ENCODE measurements around the gene MAST2. TPM values are rescaled to one million over a fixed set of nuclear protein-coding genes. Genes with fewer than 3 reads are reported as not detected.
"Not testable (repeated sequence)": the region's sequence is repeated elsewhere in the genome, so short reads cannot be mapped to it uniquely, and the experiment has no call there.

Gene MAST2
- total RNA-seq, 4 donors from 2014 or later: 31.1 to 76.9 (median 73.4) TPM

GRCh38 chr1:45922813-45923212 is 119.4 kb downstream of the MAST2 start:
- H3K9me3 ChIP-seq: no peaks in the 10 kb centered on the region
- no peaks in the 10 kb centered on the region for H3K27me3 ChIP-seq
- H3K4me1 ChIP-seq: peaks cover 0 to 17% (median 0%) of the 10 kb centered on the region in 3 donors
- WGBS, 2 donors (ENCODE audit: low coverage in 1 of 2): 100% methylated on average over 1 to 3 of the region's 8 CpGs
- TF ChIP-seq POLR2AphosphoS5 (IDR thresholded peaks at IDR 0.05) (no peak), CTCF (IDR thresholded peaks at IDR 0.05) (no peak), POLR2A (IDR thresholded peaks at IDR 0.05) (no peak)
- no peak overlapping the region for H3K27ac ChIP-seq
- H3K4me3 ChIP-seq: no peak overlapping the region
- no peak for ATAC-seq
- no peaks in the 10 kb centered on the region for H3K36me3 ChIP-seq

- 69 to 70% methylated on average over 3 to 4 of the region's 4 CpGs for WGBS, 2 donors (ENCODE audit: low coverage in 1 of 2)
- TF ChIP-seq POLR2AphosphoS5 (IDR thresholded peaks at IDR 0.05): no peak
- TF ChIP-seq CTCF (IDR thresholded peaks at IDR 0.05): no peak
- no peak for TF ChIP-seq POLR2A (IDR thresholded peaks at IDR 0.05)
- TF ChIP-seq EP300 (IDR thresholded peaks at IDR 0.05): no peak
- peaks cover 0 to 17% (median 0%) of the 10 kb centered on the region in 3 donors for H3K4me1 ChIP-seq
- no peaks in the 10 kb centered on the region for H3K9me3 ChIP-seq
- no peaks in the 10 kb centered on the region for H3K36me3 ChIP-seq
- no peak overlapping the region for H3K4me3 ChIP-seq
- H3K27ac ChIP-seq: no peak overlapping the region
- no peaks in the 10 kb centered on the region for H3K27me3 ChIP-seq
- ATAC-seq: no peak
Measured at GRCh38 chr1:45923343-45923742, 119.9 kb downstream of the MAST2 start.

- Histone ChIP-seq H3K27ac (no peak overlapping the region), H3K27me3 (no peaks in the 10 kb centered on the region), H3K36me3 (no peaks in the 10 kb centered on the region), H3K4me1 (peaks cover 0 to 26% (median 3%) of the 10 kb centered on the region in 3 donors), H3K9me3 (no peaks in the 10 kb centered on the region), H3K4me3 (no peak overlapping the region)
- ATAC-seq: no peak
- no peak for TF ChIP-seq CTCF (IDR thresholded peaks at IDR 0.05)
- no peak for TF ChIP-seq POLR2AphosphoS5 (IDR thresholded peaks at IDR 0.05)
- no peak for TF ChIP-seq EP300 (IDR thresholded peaks at IDR 0.05)
- 100% methylated on average over 1 of the region's 1 CpG for WGBS, 2 donors (ENCODE audit: low coverage in 1 of 2)
Measured at GRCh38 chr1:45924736-45925135, 121.3 kb downstream of the MAST2 start.

- no peaks in the 10 kb centered on the region for H3K36me3 ChIP-seq
- TF ChIP-seq EP300 (IDR thresholded peaks at IDR 0.05) (no peak), POLR2A (IDR thresholded peaks at IDR 0.05) (no peak)
- no peak for ATAC-seq
- no peaks in the 10 kb centered on the region for H3K27me3 ChIP-seq
- no peaks in the 10 kb centered on the region for H3K9me3 ChIP-seq
- 50 to 100% methylated on average over 1 to 2 of the region's 2 CpGs for WGBS, 2 donors (ENCODE audit: low coverage in 1 of 2)
- H3K27ac ChIP-seq: no peak overlapping the region
- peaks cover 0 to 36% (median 3%) of the 10 kb centered on the region in 3 donors for H3K4me1 ChIP-seq
- no peak overlapping the region for H3K4me3 ChIP-seq
Measured at GRCh38 chr1:45925728-45926287, 122.4 kb downstream of the MAST2 start.

- 70 to 87% methylated on average over 2 of the region's 2 CpGs for WGBS, 2 donors (ENCODE audit: low coverage in 1 of 2)
- H3K4me1 ChIP-seq: peaks cover 0 to 42% (median 3%) of the 10 kb centered on the region in 3 donors
Measured at GRCh38 chr1:45926330-45926729, 122.9 kb downstream of the MAST2 start.

GRCh38 chr1:45927231-45927915 is 124.0 kb downstream of the MAST2 start:
- peaks cover 0 to 43% (median 3%) of the 10 kb centered on the region in 3 donors for H3K4me1 ChIP-seq
- ATAC-seq, H3K4me3 ChIP-seq, H3K27ac ChIP-seq, H3K9me3 ChIP-seq, H3K27me3 ChIP-seq, H3K36me3 ChIP-seq: not testable (repeated sequence)
- 88 to 100% methylated on average over 1 to 14 of the region's 14 CpGs for WGBS, 2 donors (ENCODE audit: low coverage in 1 of 2)

More at GRCh38 chr1:45926330-45926729, 122.9 kb downstream of the MAST2 start:
- no peaks in the 10 kb centered on the region for H3K36me3 ChIP-seq
- ATAC-seq: no peak
- H3K27me3 ChIP-seq: no peaks in the 10 kb centered on the region
- H3K27ac ChIP-seq: no peak overlapping the region
- TF ChIP-seq EP300 (IDR thresholded peaks at IDR 0.05) (no peak), POLR2A (IDR thresholded peaks at IDR 0.05) (no peak), CTCF (IDR thresholded peaks at IDR 0.05) (no peak), POLR2AphosphoS5 (IDR thresholded peaks at IDR 0.05) (no peak)
- no peak overlapping the region for H3K4me3 ChIP-seq
- H3K9me3 ChIP-seq: no peaks in the 10 kb centered on the region
